ENCODE results near the gene MKS1.

GRCh38 chr17:58186591-58186990 is 32.5 kb downstream of the MKS1 start:
- TF ChIP-seq, protein P1, sequence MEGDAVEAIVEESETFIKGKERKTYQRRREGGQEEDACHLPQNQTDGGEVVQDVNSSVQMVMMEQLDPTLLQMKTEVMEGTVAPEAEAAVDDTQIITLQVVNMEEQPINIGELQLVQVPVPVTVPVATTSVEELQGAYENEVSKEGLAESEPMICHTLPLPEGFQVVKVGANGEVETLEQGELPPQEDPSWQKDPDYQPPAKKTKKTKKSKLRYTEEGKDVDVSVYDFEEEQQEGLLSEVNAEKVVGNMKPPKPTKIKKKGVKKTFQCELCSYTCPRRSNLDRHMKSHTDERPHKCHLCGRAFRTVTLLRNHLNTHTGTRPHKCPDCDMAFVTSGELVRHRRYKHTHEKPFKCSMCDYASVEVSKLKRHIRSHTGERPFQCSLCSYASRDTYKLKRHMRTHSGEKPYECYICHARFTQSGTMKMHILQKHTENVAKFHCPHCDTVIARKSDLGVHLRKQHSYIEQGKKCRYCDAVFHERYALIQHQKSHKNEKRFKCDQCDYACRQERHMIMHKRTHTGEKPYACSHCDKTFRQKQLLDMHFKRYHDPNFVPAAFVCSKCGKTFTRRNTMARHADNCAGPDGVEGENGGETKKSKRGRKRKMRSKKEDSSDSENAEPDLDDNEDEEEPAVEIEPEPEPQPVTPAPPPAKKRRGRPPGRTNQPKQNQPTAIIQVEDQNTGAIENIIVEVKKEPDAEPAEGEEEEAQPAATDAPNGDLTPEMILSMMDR (IDR thresholded peaks at IDR 0.05), result no peak
- no peak for TF ChIP-seq EP300 (IDR thresholded peaks at IDR 0.05)

Measured in sigmoid colon (tissue), 4 donors.